Thyroid gland (tissue), 4 donors: ENCODE results near the gene SLC25A36. TPM values are rescaled to one million over a fixed set of nuclear protein-coding genes. Genes with fewer than 3 reads are reported as not detected.
A peak's percentile ranks its signal among the peaks of the same experiment; 100 is the strongest.
"Not testable (repeated sequence)": the region's sequence is repeated elsewhere in the genome, so short reads cannot be mapped to it uniquely, and the experiment has no call there.

Experiments
- DNase-seq, 2 donors: peaks; one replicate each; pipeline ENCODE4 v3.0.0-alpha.2; 2019
- H3K27ac ChIP-seq, 3 donors: fragments of 200-600 bp; sonication (generic); 1 replicate in 2 of 3; 2 replicates in 1 of 3; pipeline ENCODE4 v1.5.1; 2016 to 2019; ENCODE audit warnings: mild to moderate bottlenecking in 1 of 3, moderate library complexity in 1 of 3
- H3K27me3 ChIP-seq: fragments of 200-600 bp; sonication (generic); one replicate; pipeline ENCODE4 v1.5.1; 2019
- H3K36me3 ChIP-seq, 2 donors: fragments of 200-600 bp; sonication (generic); one replicate each; pipeline ENCODE4 v1.5.1; 2016 to 2019
- H3K4me1 ChIP-seq, 2 donors: fragments of 200-600 bp; sonication (generic); one replicate each; pipeline ENCODE4 v1.5.1; 2017 to 2019
- H3K4me3 ChIP-seq, 3 donors: fragments of 200-600 bp; sonication (generic); replicated peaks in 1 of 3; 1 replicate in 2 of 3; 2 replicates in 1 of 3; pipeline ENCODE4 v1.5.1; 2016; ENCODE audit warnings: mild to moderate bottlenecking in 1 of 3
- H3K9me3 ChIP-seq: fragments of 200-600 bp; sonication (generic); one replicate; pipeline ENCODE4 v1.5.1; 2017
- CTCF ChIP-seq, 6 experiments: fragments of 200-600 bp in 3 of 6; fragments of 450-650 bp in 3 of 6; sonication (generic) in 3 of 6; IDR thresholded peaks; one replicate each; pipeline ENCODE4 v1.5.1; 2016 to 2019; ENCODE audit warnings: antibody characterized with exemption in 6 of 6, mild to moderate bottlenecking in 2 of 6, inconsistent platforms in 1 of 6, moderate library complexity in 1 of 6
- POLR2A ChIP-seq, 2 donors: fragments of 450-650 bp; IDR thresholded peaks; one replicate each; pipeline ENCODE4 v1.6.1; 2017; ENCODE audit warnings: antibody characterized with exemption in 2 of 2, mild to moderate bottlenecking in 2 of 2, moderate library complexity in 1 of 2
- WGBS, 2 donors: methylation state at CpG; one replicate each; pipeline ENCODE4 v1.1.5; 2017; 5-methylcytosine and 5-hydroxymethylcytosine counted together
- intact Hi-C: fragments of 100-400 bp; cut with DNase I; formaldehyde crosslinking; loops from one replicate; pipeline ENCODE4 v1.15.1; 2023
- total RNA-seq, 4 donors: library from RNA; depleted of rRNA; stranded (reverse); fragments of >200 nt; gene quantifications; one replicate each; pipeline ENCODE4 v1.2.3, GENCODE V29; 2016

Gene SLC25A36
- total RNA-seq, 4 donors from 2014 or later: 102 to 226 (median 145) TPM

GRCh38 chr3:140994316-140994715, 52.7 kb downstream of the SLC25A36 start:
- intact Hi-C loops: no loop called here
- no peaks in the 10 kb centered on the region for H3K4me1 ChIP-seq
- no peaks in the 10 kb centered on the region for H3K36me3 ChIP-seq
- WGBS, 2 donors: 87 to 94% methylated on average over 1 of the region's 1 CpG
- no peak for TF ChIP-seq CTCF (IDR thresholded peaks at IDR 0.05)
- TF ChIP-seq POLR2A (IDR thresholded peaks at IDR 0.05): no peak
- no peak overlapping the region for H3K27ac ChIP-seq
- H3K9me3 ChIP-seq: no peaks in the 10 kb centered on the region
- H3K4me3 ChIP-seq: no peak overlapping the region
- DNase-seq: no peak
- H3K27me3 ChIP-seq: no peaks in the 10 kb centered on the region

- H3K4me1 ChIP-seq, H3K36me3 ChIP-seq, H3K9me3 ChIP-seq, H3K4me3 ChIP-seq, DNase-seq, intact Hi-C loops, H3K27me3 ChIP-seq, H3K27ac ChIP-seq: not testable (repeated sequence)
- 89 to 95% methylated on average over 2 of the region's 2 CpGs for WGBS, 2 donors
Measured at GRCh38 chr3:140994861-140995260, 53.2 kb downstream of the SLC25A36 start.

GRCh38 chr3:140995881-140996280, 54.2 kb downstream of the SLC25A36 start:
- no peak for DNase-seq
- no peaks in the 10 kb centered on the region for H3K27me3 ChIP-seq
- H3K27ac ChIP-seq: no peak overlapping the region
- no peaks in the 10 kb centered on the region for H3K9me3 ChIP-seq
- H3K4me3 ChIP-seq: no peak overlapping the region
- intact Hi-C loops: no loop called here
- no peaks in the 10 kb centered on the region for H3K4me1 ChIP-seq
- TF ChIP-seq POLR2A (IDR thresholded peaks at IDR 0.05) (no peak), CTCF (IDR thresholded peaks at IDR 0.05) (no peak)
- 54 to 72% methylated on average over 2 of the region's 2 CpGs for WGBS, 2 donors
- H3K36me3 ChIP-seq: no peaks in the 10 kb centered on the region

GRCh38 chr3:141000027-141000663, 58.5 kb downstream of the SLC25A36 start:
- Histone ChIP-seq H3K27me3 (no peaks in the 10 kb centered on the region), H3K9me3 (no peaks in the 10 kb centered on the region), H3K27ac (no peak overlapping the region), H3K4me1 (no peaks in the 10 kb centered on the region), H3K4me3 (no peak overlapping the region), H3K36me3 (no peaks in the 10 kb centered on the region)
- 0% methylated on average over 2 of the region's 2 CpGs for WGBS, 2 donors
- TF ChIP-seq CTCF (IDR thresholded peaks at IDR 0.05): peak in 4 of 6 experiments; percentile 16 to 62 (median 49)
- no peak for TF ChIP-seq POLR2A (IDR thresholded peaks at IDR 0.05)
- intact Hi-C loops: loop anchor here (10.0 kb wide), 1 partner anchor 105 kb away; no protein-coding TSS in a partner anchor
- DNase-seq: peak; percentile 58 to 59

- Histone ChIP-seq H3K4me3 (no peak overlapping the region), H3K27ac (no peak overlapping the region), H3K27me3 (no peaks in the 10 kb centered on the region), H3K4me1 (no peaks in the 10 kb centered on the region), H3K9me3 (no peaks in the 10 kb centered on the region), H3K36me3 (no peaks in the 10 kb centered on the region)
- TF ChIP-seq POLR2A (IDR thresholded peaks at IDR 0.05) (no peak), CTCF (IDR thresholded peaks at IDR 0.05) (no peak)
- intact Hi-C loops: loop anchor here (10.0 kb wide), 1 partner anchor 104 kb away; no protein-coding TSS in a partner anchor
- 82 to 89% methylated on average over 2 of the region's 2 CpGs for WGBS, 2 donors
- no peak for DNase-seq
Measured at GRCh38 chr3:141000686-141001085, 59.0 kb downstream of the SLC25A36 start.
